Immature natural killer cell (primary cell): ENCODE data around the gene KIAA1217. TPM values are rescaled to one million over a fixed set of nuclear protein-coding genes. Genes with fewer than 3 reads are reported as not detected.

ENCODE experiments used
- DNase-seq, 3 donors: peaks; one replicate each; pipeline ENCODE4 v3.0.0; 2022; ENCODE audit warnings: mixed read lengths in 1 of 3
- H3K27ac Mint-ChIP-seq, 6 donors: one replicate each; pipeline ENCODE4 v1.8.0; 2020; ENCODE audit warnings: mixed read lengths in 6 of 6, mild to moderate bottlenecking in 5 of 6, inconsistent platforms in 4 of 6, moderate library complexity in 3 of 6
- H3K27me3 Mint-ChIP-seq, 3 donors: one replicate each; pipeline ENCODE4 v1.8.0; 2020 to 2021; ENCODE audit warnings: low read depth in 3 of 3, mild to moderate bottlenecking in 3 of 3, mixed read lengths in 3 of 3, moderate library complexity in 3 of 3, inconsistent platforms in 1 of 3
- H3K36me3 Mint-ChIP-seq, 3 donors: one replicate each; pipeline ENCODE4 v1.8.0; 2020; ENCODE audit warnings: mixed read lengths in 3 of 3, inconsistent platforms in 2 of 3, mild to moderate bottlenecking in 2 of 3
- H3K4me1 Mint-ChIP-seq, 2 donors: one replicate each; pipeline ENCODE4 v1.8.0; 2020; ENCODE audit warnings: inconsistent platforms in 2 of 2, mild to moderate bottlenecking in 2 of 2, mixed read lengths in 2 of 2, moderate library complexity in 1 of 2
- H3K4me3 Mint-ChIP-seq, 5 donors: one replicate each; pipeline ENCODE4 v1.8.0; 2020; ENCODE audit warnings: mild to moderate bottlenecking in 5 of 5, mixed read lengths in 5 of 5, inconsistent platforms in 3 of 5, moderate library complexity in 3 of 5
- H3K9me3 Mint-ChIP-seq, 6 donors: one replicate each; pipeline ENCODE4 v1.8.0; 2020; ENCODE audit warnings: mild to moderate bottlenecking in 6 of 6, mixed read lengths in 6 of 6, inconsistent platforms in 4 of 6, moderate library complexity in 3 of 6
- polyA plus RNA-seq, 3 donors: library from polyadenylated mRNA; unstranded; fragments of 300-500 nt; fragmentation: Illumina TruSeq; gene quantifications; one replicate each; pipeline ENCODE4 v1.2.3, GENCODE V29; 2021

KIAA1217 gene
- not detected for polyA plus RNA-seq

- peaks cover 3 to 6% (median 3%) of the 10 kb centered on the region in 3 donors for H3K27me3 Mint-ChIP-seq
- H3K4me3 Mint-ChIP-seq, result peak within 1 kb of the TSS in 4 of 5 donors; percentile 26 to 63 (median 49)
- no peaks in the 10 kb centered on the region for H3K36me3 Mint-ChIP-seq
- H3K4me1 Mint-ChIP-seq, result peaks cover 0 to 4% of the 10 kb centered on the region in 2 donors
- no peak for DNase-seq
- H3K9me3 Mint-ChIP-seq, result peaks cover 0 to 4% (median 0%) of the 10 kb centered on the region in 6 donors
- H3K27ac Mint-ChIP-seq, result no peak within 1 kb of the TSS
Observed at GRCh38 chr10:24208661-24209431, at the start of gene KIAA1217. Gene KIAA1217, plus strand, starts transcription at chr10:24209138. Its CDS starts 56 bp downstream, at chr10:24209194.

DNA sequence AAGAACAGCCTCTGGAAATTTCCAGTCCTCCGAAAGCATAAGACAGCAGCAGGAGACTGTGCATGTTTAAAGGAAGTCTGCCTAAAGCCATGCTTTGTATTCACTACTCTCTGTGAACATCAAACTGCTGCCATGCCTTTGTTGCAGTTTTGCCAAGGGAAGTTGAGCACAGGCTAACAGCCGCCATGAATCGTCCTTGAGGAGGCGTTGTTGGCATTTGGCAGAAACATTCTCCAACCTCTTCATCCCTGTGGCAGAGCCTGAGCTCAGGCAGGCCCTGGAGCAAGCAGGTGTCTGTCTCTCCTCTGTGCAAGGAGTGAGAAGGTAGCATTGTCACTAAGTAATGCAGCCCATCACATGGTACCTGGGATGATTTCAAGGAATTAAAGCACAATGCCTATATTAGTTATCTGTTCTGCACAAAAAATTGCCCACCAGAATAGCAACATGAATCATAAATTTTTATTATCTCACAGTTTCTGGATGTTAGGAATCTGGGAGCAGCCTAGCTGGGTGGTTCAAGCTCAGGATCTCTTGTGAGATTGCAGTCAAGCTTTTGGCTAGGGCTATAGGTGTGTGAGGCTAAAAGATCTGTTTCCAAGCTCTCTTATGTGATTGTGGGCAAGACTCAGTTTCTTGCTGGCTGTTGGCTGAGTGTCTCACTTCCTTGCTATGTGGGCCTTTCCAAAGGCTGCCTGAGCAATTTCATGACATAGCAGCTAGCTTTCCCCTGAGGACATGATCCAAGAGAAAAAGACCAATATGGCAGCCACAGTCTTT lies 46.5 kb upstream of the KIAA1217 start:
- Mint-ChIP-seq H3K36me3 (no peaks in the 10 kb centered on the region), H3K4me1 (no peaks in the 10 kb centered on the region), H3K9me3 (peaks cover 2 to 6% (median 4%) of the 10 kb centered on the region in 6 donors), H3K27me3 (peaks cover 0 to 2% (median 1%) of the 10 kb centered on the region in 3 donors), H3K4me3 (no peak overlapping the region), H3K27ac (no peak overlapping the region)
- DNase-seq, result no peak

- Mint-ChIP-seq H3K36me3 (no peaks in the 10 kb centered on the region), H3K9me3 (peaks cover 0 to 6% (median 2%) of the 10 kb centered on the region in 6 donors), H3K27ac (no peak overlapping the region), H3K4me1 (no peaks in the 10 kb centered on the region), H3K27me3 (peaks cover 0 to 2% (median 1%) of the 10 kb centered on the region in 3 donors), H3K4me3 (no peak overlapping the region)
- DNase-seq, result no peak
Observed at GRCh38 chr10:24163485-24163884, 45.5 kb upstream of the KIAA1217 start.

GRCh38 chr10:24168258-24169170 lies 40.4 kb upstream of the KIAA1217 start:
- peaks cover 0 to 6% (median 0%) of the 10 kb centered on the region in 6 donors for H3K9me3 Mint-ChIP-seq
- no peak overlapping the region for H3K4me3 Mint-ChIP-seq
- no peak overlapping the region for H3K27ac Mint-ChIP-seq
- DNase-seq, result no peak
- no peaks in the 10 kb centered on the region for H3K4me1 Mint-ChIP-seq
- peaks cover 0 to 2% (median 1%) of the 10 kb centered on the region in 3 donors for H3K27me3 Mint-ChIP-seq
- H3K36me3 Mint-ChIP-seq, result no peaks in the 10 kb centered on the region

DNA sequence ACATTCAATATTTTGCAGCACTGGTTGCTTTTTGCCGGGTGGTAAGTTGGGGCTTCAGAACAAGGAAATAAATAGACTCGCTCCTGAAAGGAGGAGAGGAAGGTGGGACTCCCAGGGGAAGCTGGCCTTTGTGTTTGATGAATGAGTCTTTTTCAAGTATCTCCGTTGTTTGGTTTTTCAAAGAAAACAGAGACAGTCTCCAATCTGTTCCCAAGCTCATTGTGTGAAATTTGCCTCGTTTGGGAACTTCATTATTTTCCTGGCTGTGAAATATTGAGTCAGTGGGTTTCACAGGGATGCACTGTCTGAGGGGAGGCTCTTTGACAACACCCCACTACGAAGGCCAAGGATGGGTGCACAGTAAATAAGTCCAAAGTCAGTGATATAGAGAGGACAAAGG lies 38.7 kb upstream of the KIAA1217 start:
- Mint-ChIP-seq H3K27ac (no peak overlapping the region), H3K27me3 (peaks cover 0 to 2% (median 1%) of the 10 kb centered on the region in 3 donors), H3K36me3 (no peaks in the 10 kb centered on the region), H3K4me1 (no peaks in the 10 kb centered on the region), H3K9me3 (peaks cover 0 to 3% (median 0%) of the 10 kb centered on the region in 6 donors), H3K4me3 (no peak overlapping the region)
- no peak for DNase-seq

DNA sequence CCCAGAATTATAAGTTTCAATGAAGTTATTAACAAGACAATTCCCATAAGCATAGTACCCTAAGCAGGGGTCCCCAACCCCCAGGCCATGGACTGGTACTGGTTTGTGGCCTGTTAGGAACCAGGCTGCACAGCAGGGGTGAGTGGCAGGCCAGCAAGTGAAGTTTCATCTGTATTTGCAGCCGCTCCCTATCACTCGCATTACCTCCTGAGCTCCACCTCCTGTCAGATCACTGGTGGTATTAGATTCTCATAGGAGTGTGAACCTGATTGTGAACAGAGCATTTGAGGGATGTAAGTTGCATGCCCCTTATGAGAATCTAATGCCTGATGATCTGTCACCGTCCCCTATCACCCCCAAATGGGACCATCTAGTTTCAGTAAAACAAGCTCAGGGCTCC lies 36.0 kb upstream of the KIAA1217 start:
- H3K36me3 Mint-ChIP-seq, result no peaks in the 10 kb centered on the region
- H3K9me3 Mint-ChIP-seq, result peaks cover 0 to 6% (median 0%) of the 10 kb centered on the region in 6 donors
- peak overlapping the region in 1 of 6 donors; percentile 8 for H3K27ac Mint-ChIP-seq
- no peaks in the 10 kb centered on the region for H3K4me1 Mint-ChIP-seq
- DNase-seq, result no peak
- peaks cover 0 to 2% (median 0%) of the 10 kb centered on the region in 3 donors for H3K27me3 Mint-ChIP-seq
- no peak overlapping the region for H3K4me3 Mint-ChIP-seq

GRCh38 chr10:24174014-24174413 lies 34.9 kb upstream of the KIAA1217 start:
- H3K9me3 Mint-ChIP-seq, result peaks cover 0 to 12% (median under 1%) of the 10 kb centered on the region in 6 donors
- H3K4me1 Mint-ChIP-seq, result no peaks in the 10 kb centered on the region
- H3K4me3 Mint-ChIP-seq, result no peak overlapping the region
- no peaks in the 10 kb centered on the region for H3K36me3 Mint-ChIP-seq
- no peak for DNase-seq
- H3K27ac Mint-ChIP-seq, result no peak overlapping the region
- H3K27me3 Mint-ChIP-seq, result peaks cover 0 to 2% (median 0%) of the 10 kb centered on the region in 3 donors

- Mint-ChIP-seq H3K4me3 (no peak overlapping the region), H3K36me3 (no peaks in the 10 kb centered on the region), H3K27me3 (peaks cover 0 to 2% (median 0%) of the 10 kb centered on the region in 3 donors), H3K27ac (no peak overlapping the region), H3K9me3 (peaks cover 0 to 22% (median 2%) of the 10 kb centered on the region in 6 donors), H3K4me1 (no peaks in the 10 kb centered on the region)
- DNase-seq, result no peak
Observed at GRCh38 chr10:24176658-24177057, 32.3 kb upstream of the KIAA1217 start.

- Mint-ChIP-seq H3K27me3 (peaks cover 0 to 2% (median 0%) of the 10 kb centered on the region in 3 donors), H3K4me3 (no peak overlapping the region), H3K27ac (no peak overlapping the region), H3K36me3 (no peaks in the 10 kb centered on the region), H3K4me1 (no peaks in the 10 kb centered on the region), H3K9me3 (peaks cover 0 to 22% (median 2%) of the 10 kb centered on the region in 6 donors)
- DNase-seq, result no peak
Observed at GRCh38 chr10:24177636-24178035, 31.3 kb upstream of the KIAA1217 start.

DNA sequence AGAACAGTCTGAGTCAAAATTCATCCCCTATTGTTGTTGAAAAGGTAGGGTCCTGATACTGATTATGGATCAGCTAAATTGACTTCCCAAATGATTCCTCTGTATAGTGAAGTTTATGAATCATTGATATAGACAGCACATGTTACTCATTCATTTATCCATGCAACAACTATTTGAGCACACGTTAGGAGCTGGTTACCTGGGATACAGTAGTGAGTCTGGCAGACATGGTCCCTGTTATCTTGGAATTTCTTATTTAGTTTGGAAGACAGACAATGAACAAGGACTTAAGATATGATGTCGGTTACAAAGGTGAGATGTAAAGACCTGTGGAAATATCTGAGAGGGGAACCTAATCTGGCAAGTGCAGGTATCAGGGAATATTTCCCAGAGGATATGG lies 28.0 kb upstream of the KIAA1217 start:
- no peak for DNase-seq
- Mint-ChIP-seq H3K27ac (no peak overlapping the region), H3K4me1 (no peaks in the 10 kb centered on the region), H3K9me3 (peaks cover 0 to 22% (median 3%) of the 10 kb centered on the region in 6 donors), H3K4me3 (no peak overlapping the region), H3K36me3 (no peaks in the 10 kb centered on the region), H3K27me3 (peaks cover 0 to 4% (median 0%) of the 10 kb centered on the region in 3 donors)

DNA sequence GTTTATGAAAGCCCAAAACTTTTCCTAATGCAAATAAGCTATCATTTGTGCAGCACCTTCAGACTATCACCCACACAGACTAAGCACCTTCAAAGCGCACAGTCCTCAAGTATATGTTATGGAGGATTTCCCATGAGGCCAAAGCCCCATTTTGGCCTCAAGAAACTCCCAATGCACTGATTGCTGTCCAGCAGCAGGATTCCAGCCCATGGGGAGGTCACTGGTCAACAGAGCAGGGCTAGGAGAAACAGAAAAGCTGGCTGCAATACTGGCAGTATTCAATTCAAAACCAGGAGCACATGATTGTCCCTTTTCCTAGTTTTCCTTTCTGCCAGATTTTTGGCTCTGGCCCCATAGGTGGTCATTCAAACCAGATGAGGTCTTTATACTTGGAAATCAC lies 24.5 kb upstream of the KIAA1217 start:
- Mint-ChIP-seq H3K4me3 (no peak overlapping the region), H3K27ac (no peak overlapping the region), H3K9me3 (peaks cover 0 to 9% (median 3%) of the 10 kb centered on the region in 6 donors), H3K4me1 (no peaks in the 10 kb centered on the region), H3K27me3 (peaks cover 0 to 5% (median 0%) of the 10 kb centered on the region in 3 donors), H3K36me3 (no peaks in the 10 kb centered on the region)
- DNase-seq, result no peak

- Mint-ChIP-seq H3K4me3 (no peak overlapping the region), H3K9me3 (no peaks in the 10 kb centered on the region), H3K4me1 (no peaks in the 10 kb centered on the region), H3K27ac (no peak overlapping the region), H3K27me3 (peaks cover 0 to 2% (median 1%) of the 10 kb centered on the region in 3 donors), H3K36me3 (no peaks in the 10 kb centered on the region)
- DNase-seq, result no peak
Observed at GRCh38 chr10:24193330-24193729, 15.6 kb upstream of the KIAA1217 start.

DNA sequence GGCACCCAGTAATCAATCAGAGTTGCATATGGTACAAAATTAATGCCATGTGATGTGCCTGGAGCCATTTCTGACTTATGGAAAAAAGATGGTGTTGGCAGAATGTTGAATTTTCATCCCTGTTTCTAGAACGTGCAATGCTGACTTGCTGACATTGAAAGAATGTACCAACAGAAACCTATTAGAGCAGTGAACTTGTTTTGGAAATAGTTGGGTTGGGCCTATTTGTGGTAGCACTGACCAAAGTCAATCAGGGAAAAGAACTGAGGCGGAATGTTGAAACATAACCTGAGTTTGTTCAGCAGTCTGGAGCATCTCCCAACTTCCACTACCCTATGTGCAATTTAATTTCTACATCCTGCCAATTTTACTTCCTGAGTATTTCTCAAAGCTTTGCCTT lies 11.7 kb upstream of the KIAA1217 start:
- no peaks in the 10 kb centered on the region for H3K9me3 Mint-ChIP-seq
- H3K36me3 Mint-ChIP-seq, result no peaks in the 10 kb centered on the region
- H3K4me1 Mint-ChIP-seq, result no peaks in the 10 kb centered on the region
- no peak overlapping the region for H3K27ac Mint-ChIP-seq
- H3K4me3 Mint-ChIP-seq, result no peak overlapping the region
- DNase-seq, result no peak
- peaks cover 0 to 2% (median 1%) of the 10 kb centered on the region in 3 donors for H3K27me3 Mint-ChIP-seq
